HG02588 (cell line): Measurements from ENCODE around the gene ALX4.

ENCODE experiments used
- ATAC-seq: cut with Tn5 transposase; IDR thresholded peaks from one replicate; pipeline ENCODE4 v1.9.1; 2021; ENCODE audit warnings: mild to moderate bottlenecking, moderate library complexity; ENCODE audit not compliant: unreplicated experiment

The ALX4 gene

DNA sequence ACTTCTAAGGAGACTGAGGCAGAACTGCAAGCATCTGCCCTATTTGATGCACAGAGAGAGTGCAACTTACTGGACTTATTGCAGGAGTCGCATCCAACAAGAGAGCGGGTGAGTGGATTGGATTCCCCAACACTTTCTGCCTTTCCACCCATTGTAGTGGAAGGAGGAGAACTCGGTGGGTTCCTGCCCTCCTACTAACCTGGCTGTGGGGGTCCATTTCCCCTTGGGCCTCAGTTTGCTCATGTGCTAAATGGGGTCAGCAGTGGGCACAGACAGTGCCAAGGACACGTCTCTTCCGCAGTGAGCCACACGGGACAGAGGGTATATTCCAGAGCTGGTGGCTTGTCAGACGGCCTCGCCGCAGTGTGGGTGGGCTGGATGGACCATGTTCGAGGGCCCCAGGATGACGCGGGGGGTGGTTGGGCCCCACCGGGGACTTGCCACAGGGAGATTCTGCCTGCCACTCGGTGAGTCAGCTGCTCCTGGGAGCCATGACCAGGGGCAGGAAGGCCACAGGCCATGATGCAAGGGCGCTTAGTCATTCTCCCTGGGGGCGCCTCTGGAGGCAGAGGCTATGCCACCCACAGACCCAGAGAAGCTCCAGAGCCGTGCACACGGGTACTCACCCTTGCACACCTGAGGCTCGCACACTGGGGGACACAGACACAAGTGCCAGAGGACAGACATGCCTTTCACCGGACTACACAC is 8.2 kb downstream of the ALX4 start:
- ATAC-seq = no peak

- no peak for ATAC-seq
Observed at GRCh38 chr11:44300844-44301563, 8.9 kb downstream of the ALX4 start.

- no peak for ATAC-seq
Observed at GRCh38 chr11:44298862-44299261, 11.1 kb downstream of the ALX4 start.

GRCh38 chr11:44290208-44290607 is 19.7 kb downstream of the ALX4 start:
- ATAC-seq = no peak

DNA sequence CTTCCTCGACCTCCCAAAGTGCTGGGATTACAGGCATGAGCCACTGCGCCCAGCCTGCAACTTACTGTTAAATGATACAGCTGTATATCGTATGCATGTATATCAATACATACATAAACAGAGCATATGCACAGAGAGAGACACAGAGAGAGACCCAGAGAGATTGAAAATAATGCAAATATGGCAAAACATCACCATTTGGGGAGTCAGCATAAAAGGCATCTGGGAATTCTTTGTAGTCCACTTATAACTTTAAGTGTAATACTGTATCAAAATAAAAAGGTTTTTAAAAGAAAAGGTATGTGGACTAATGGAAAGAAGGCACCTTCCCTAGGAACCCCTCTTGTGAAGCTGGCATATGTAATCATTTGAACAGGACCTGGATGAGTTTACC is 21.8 kb downstream of the ALX4 start:
- no peak for ATAC-seq

DNA sequence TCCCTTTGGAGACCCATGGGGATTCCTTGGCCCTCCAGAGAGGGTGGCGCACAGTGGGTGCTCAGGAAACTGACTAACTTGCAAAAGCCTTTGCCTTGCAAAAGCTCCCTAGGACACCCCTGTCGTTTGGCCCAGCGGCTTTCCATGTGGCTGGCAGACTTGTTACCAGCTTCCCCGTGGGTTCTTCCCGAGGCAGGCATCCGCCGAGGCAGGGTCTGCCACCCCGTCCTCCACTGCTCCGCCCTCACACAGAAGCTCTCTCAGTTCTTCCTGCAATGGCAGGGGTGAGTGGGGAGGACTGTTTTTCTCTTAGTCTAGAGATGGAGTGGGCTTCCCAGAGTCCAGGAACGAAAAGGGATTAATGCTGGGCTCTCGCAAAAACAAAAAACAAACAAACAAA is 23.0 kb downstream of the ALX4 start:
- ATAC-seq = no peak

- no peak for ATAC-seq
Observed at GRCh38 chr11:44286268-44286880, 23.6 kb downstream of the ALX4 start.

DNA sequence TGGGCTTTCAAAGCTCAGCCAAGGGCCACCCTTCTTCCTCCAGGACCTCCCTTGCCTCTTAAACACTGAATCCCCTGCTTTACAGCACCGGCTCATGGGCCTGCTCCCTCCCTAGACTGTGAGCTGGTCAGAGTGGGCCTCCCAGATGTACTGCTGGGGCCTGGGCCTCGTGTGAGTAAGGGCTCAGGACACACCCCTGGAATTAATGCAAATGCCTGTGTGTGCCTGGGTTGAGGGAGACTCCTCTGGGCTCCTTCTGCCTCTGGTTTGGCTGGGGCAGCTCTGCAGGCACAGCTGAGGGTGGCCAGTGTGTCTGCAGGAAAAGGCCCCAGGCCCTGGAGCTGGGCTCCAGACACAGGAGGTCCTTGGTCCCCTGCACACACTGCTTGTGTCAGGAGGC is 24.2 kb downstream of the ALX4 start:
- ATAC-seq = no peak

DNA sequence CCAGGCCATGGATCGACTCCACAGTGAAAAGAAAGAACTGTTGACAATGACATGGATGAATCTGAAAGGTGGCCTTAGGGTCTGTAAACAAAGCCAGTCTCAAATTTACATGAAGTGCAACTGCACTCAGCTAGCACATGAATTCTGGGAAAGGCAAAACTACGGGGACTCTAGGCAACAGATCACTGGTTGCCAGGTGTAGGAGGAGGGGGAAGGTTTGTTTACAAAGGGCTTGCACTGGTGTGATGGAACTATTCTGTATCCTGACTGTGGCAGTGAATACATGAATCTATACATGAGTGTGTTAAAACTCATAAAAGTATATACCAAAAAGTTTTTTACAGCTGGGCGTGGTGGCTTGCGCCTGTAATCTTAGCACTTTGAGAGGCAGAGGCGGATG is 27.3 kb downstream of the ALX4 start:
- ATAC-seq = no peak

GRCh38 chr11:44281151-44281550 is 28.8 kb downstream of the ALX4 start:
- no peak for ATAC-seq

GRCh38 chr11:44280257-44280656 is 29.7 kb downstream of the ALX4 start:
- ATAC-seq = no peak

DNA sequence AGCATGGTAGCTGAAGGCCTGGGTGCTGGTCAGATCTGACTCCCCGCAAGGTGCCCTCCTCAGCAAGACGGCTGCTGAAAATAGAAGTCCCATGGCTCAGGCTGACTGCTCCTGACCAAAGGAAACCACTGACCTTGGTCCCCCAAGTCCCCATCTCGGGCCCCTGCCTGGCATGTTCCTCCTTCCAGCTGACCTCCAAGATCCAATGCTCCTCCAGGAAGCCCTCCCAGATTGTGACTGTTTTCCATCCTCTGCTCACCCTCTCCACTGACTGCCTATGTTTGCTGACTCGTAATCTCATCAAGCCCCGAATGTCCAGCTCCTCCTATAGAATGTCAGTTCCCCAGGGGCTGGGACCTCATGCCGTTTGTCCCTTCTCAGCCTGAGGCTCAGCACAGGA is 30.5 kb downstream of the ALX4 start:
- ATAC-seq = no peak

DNA sequence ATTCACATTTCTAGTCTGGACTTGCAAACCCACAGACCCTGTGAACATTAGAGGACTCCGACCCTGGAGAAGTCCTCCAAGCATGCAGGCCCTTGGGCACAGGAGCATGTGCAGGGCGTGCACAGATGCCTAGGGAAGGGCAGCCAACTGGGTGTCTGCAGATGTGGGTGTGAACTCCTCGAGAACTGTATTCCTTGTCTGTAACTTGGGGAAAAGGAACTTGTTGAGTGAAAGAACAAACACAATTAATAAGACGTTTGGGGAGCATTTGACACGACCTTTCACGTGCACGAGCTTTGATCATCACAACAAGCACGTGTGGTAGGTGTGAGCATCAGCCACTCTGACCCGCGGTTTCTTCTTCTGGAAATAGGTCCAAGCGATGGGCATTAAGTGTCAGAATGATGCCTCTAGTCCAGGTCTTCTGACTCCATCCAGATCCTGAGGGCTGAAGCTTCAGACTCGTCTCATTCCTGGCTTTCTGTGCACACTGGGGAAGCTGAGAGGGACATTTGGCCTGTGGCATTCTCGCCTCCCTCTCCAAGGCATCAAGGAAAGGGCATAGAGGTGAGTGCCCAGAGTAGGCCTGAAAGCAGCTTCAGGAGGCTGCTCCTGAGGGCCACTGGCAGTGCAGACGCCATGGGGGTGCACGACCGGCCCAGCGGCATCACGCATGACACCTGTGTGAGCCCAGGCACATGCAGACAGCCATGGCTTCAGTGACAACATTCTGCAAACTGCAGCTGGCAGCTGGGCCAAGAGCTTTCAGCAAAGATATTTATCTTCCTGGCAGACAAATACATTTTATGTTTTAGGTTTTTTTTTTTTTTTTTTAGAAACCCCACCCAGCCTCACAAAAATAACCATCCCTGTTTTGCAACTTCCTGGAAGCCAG is 32.5 kb downstream of the ALX4 start:
- ATAC-seq = no peak

- ATAC-seq = no peak
Observed at GRCh38 chr11:44275961-44276550, 33.9 kb downstream of the ALX4 start.

DNA sequence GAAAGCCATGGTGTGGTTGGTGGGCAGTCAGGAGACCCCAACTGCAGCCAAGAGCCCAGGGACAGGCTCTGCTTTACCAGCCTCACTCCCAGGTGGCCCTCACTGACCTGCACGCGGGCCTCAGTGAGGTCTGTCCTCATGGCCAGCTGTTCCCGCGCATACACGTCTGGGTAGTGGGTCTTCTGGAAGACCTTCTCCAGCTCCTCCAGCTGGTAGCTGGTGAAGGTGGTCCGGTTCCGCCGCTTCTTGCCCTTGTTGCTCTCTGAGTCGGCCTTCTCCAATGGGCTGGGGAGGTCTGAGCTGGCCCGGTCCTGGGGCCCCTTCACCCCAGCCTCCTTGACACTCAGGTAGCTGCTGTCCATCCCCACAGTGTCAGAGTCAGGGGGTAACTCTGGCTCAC is 34.7 kb downstream of the ALX4 start:
- ATAC-seq = no peak

DNA sequence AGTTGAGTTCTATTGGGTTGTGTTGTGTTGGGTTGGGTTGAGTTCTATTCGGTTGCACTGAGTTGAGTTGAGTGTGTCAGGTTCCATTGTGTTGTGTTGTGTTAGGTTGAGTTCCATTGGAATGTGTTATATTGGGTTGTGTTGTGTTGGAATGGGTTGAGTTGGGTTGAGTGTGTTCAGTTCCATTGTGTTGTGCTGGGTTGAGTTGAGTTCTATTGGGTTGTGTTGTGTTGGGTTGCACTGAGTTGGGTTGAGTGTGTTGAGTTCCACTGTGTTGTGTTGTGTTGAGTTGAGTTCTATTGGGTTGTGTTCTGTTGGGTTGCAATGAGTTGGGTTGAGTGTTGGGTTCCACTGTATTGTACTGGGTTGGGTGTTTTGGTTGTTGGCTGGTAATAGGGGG is 35.5 kb downstream of the ALX4 start:
- no peak for ATAC-seq

DNA sequence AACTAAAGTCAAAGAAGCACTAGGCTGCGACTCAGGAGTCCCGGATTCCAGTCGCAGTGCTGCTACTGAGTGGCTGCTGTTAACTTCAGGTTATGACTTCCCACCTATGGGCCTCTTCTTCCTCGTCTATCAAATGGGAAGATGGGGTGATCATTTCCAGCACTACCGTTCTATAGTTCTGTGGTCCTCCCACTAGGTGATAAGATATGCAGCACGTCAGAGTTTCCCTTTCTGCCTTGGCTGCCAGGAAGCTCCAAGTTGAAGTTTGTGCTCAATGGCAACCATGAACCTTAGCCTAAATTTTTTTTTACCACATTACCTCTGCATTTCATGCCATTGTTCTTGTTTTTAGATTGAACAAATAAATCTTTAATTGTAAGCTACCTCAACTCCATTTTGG is 38.7 kb downstream of the ALX4 start:
- no peak for ATAC-seq

DNA sequence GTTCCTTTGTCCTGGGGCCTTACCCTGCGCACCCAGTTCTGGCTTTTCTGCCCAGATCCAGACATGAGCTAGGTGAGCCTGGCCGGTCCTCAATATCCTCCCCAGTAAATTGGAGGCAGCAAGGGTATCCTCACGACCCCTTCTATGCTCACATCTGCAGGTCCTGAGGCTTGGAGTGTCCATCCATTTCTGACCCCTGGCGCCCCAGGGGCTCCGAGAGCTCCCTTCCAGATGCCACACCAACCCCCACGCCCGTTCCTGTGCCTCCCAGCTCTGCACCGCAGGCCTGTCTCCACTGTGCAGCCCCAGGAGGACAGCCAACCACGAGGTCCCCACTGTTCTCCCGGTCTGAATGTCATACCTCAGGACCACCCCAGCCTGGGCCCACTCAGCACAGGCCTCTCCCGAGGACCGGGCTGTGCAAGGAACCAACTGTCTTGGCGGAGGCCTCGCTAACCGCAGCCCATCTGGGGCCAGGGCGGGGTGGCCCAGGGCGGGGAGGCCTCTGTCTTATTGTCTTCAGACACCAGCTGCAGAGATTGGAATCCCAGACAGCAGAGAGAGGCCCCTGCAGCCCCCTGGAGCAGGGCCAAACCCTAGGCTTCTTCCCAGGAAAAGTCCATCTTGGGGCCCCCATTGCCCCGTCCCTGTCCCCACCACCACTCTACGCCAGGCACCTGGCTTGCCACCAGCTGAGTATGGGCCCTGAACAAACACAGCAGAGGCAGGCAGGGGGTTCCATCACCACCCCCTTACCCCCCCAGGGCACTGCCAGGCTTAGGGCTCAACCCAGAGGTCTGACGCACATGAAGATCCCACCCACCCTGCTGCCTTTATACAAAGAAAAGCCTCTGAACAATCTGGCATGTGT is 39.3 kb downstream of the ALX4 start:
- ATAC-seq = no peak

- ATAC-seq = no peak
Observed at GRCh38 chr11:44269369-44270351, 40.3 kb downstream of the ALX4 start.
